GM19099 (cell line): ENCODE measurements around the gene UBE2L3.
A peak's percentile ranks its signal among the peaks of the same experiment; 100 is the strongest.

Experiments
- POLR2A ChIP-seq: IDR thresholded peaks from 3 replicates; pipeline ENCODE4 v1.6.1; 2011; ENCODE audit warnings: low read depth; ENCODE audit not compliant: insufficient read length; ENCODE audit errors: extremely low read depth

The UBE2L3 gene

GRCh38 chr22:21628386-21629254 is 61.1 kb downstream of the UBE2L3 start:
- TF ChIP-seq POLR2A: peak; percentile 9

GRCh38 chr22:21629255-21630149 is 62.0 kb downstream of the UBE2L3 start, which contains the start of gene YDJC:
Gene YDJC, minus strand, starts transcription at chr22:21630022. Its CDS starts 8 bp downstream, at chr22:21630014.
- TF ChIP-seq POLR2A: peak; percentile 77

GRCh38 chr22:21631025-21631424 is 63.5 kb downstream of the UBE2L3 start:
- TF ChIP-seq POLR2A: no peak

GRCh38 chr22:21632237-21632895 is 64.9 kb downstream of the UBE2L3 start, which contains the start of gene CCDC116:
Gene CCDC116, plus strand, starts transcription at chr22:21632760. Its CDS starts 422 bp downstream, at chr22:21633182.
- TF ChIP-seq POLR2A: no peak

- no peak for TF ChIP-seq POLR2A
These were observed 65.4 kb downstream of the UBE2L3 start for GRCh38 chr22:21632931-21633330.

GRCh38 chr22:21633481-21633880 is 66.0 kb downstream of the UBE2L3 start:
- no peak for TF ChIP-seq POLR2A

- TF ChIP-seq POLR2A: no peak
These were observed 66.6 kb downstream of the UBE2L3 start for GRCh38 chr22:21634081-21634480.

- TF ChIP-seq POLR2A: no peak
These were observed 67.3 kb downstream of the UBE2L3 start for GRCh38 chr22:21634844-21635243.

- TF ChIP-seq POLR2A: no peak
These were observed 68.4 kb downstream of the UBE2L3 start for GRCh38 chr22:21635771-21636510.

- TF ChIP-seq POLR2A: no peak
These were observed 69.2 kb downstream of the UBE2L3 start for GRCh38 chr22:21636629-21637218.

- no peak for TF ChIP-seq POLR2A
These were observed 71.8 kb downstream of the UBE2L3 start for GRCh38 chr22:21639359-21639758.

- no peak for TF ChIP-seq POLR2A
These were observed 73.3 kb downstream of the UBE2L3 start for GRCh38 chr22:21640810-21641209.

GRCh38 chr22:21641417-21641788 is 73.9 kb downstream of the UBE2L3 start:
- no peak for TF ChIP-seq POLR2A

- TF ChIP-seq POLR2A: peak; percentile 91
These were observed 74.5 kb downstream of the UBE2L3 start, which contains the start of gene SDF2L1 for GRCh38 chr22:21641789-21642583. Gene SDF2L1, plus strand, starts transcription at chr22:21642302. Its CDS starts 35 bp downstream, at chr22:21642337.
